SK-N-SH treated with all-trans-retinoic acid at 6 μM for 48 hours (cell line): ENCODE results near the gene SDR42E1.

Experiments
- ATAC-seq: fragments of 200-7000 bp; cut with Tn5 transposase; 3 replicates; pipeline ENCODE4 v1.9.1; 2020; ENCODE audit warnings: mild to moderate bottlenecking, moderate library complexity
- BACH2 ChIP-seq: fragments of 250-450 bp; sonication (Bioruptor Pico); IDR thresholded peaks from 2 replicates; pipeline ENCODE4 v1.9.0; 2021; ENCODE audit warnings: mild to moderate bottlenecking, borderline replicate concordance
- CREB5 ChIP-seq: fragments of 250-450 bp; sonication (Bioruptor Pico); IDR thresholded peaks from 2 replicates; pipeline ENCODE4 v1.5.1; 2020; ENCODE audit warnings: low read depth, mild to moderate bottlenecking, moderate library complexity
- ESRRG ChIP-seq: fragments of 250-450 bp; sonication (Bioruptor Pico); IDR thresholded peaks from 2 replicates; pipeline ENCODE4 v1.6.1; 2021; ENCODE audit warnings: mild to moderate bottlenecking
- GLIS3 ChIP-seq: fragments of 250-450 bp; sonication (Bioruptor Pico); IDR thresholded peaks from 2 replicates; pipeline ENCODE4 v1.5.0; 2020; ENCODE audit warnings: mild to moderate bottlenecking, moderate library complexity
- ISL1 ChIP-seq: fragments of 250-450 bp; sonication (Bioruptor Pico); IDR thresholded peaks from 2 replicates; pipeline ENCODE4 v2.1.2; 2022; ENCODE audit warnings: mild to moderate bottlenecking, moderate library complexity
- OSR1 ChIP-seq: fragments of 250-450 bp; sonication (Bioruptor Pico); IDR thresholded peaks from 2 replicates; pipeline ENCODE4 v1.8.0; 2022; ENCODE audit warnings: moderate library complexity, mild to moderate bottlenecking, inconsistent platforms
- POU6F1 ChIP-seq: fragments of 250-450 bp; sonication (Bioruptor Pico); IDR thresholded peaks from 2 replicates; pipeline ENCODE4 v1.8.0; 2021; ENCODE audit warnings: low read depth, mild to moderate bottlenecking, moderate library complexity, borderline replicate concordance
- PPARA ChIP-seq: fragments of 250-450 bp; sonication (Bioruptor Pico); IDR thresholded peaks from 2 replicates; pipeline ENCODE4 v1.5.0; 2020; ENCODE audit warnings: mild to moderate bottlenecking, borderline replicate concordance
- RARB ChIP-seq: fragments of 250-450 bp; sonication (Bioruptor Pico); IDR thresholded peaks from 2 replicates; pipeline ENCODE4 v1.8.0; 2021; ENCODE audit warnings: mild to moderate bottlenecking, moderate library complexity
- SNAI2 ChIP-seq: fragments of 250-450 bp; sonication (Bioruptor Pico); IDR thresholded peaks from 2 replicates; pipeline ENCODE4 v1.5.0; 2020; ENCODE audit warnings: mild to moderate bottlenecking, moderate library complexity
- TCF4 ChIP-seq: fragments of 250-450 bp; sonication (Bioruptor Pico); IDR thresholded peaks from 2 replicates; pipeline ENCODE4 v1.8.0; 2021; ENCODE audit warnings: mild to moderate bottlenecking, moderate library complexity, borderline replicate concordance
- TOX ChIP-seq: fragments of 250-450 bp; sonication (Bioruptor Pico); IDR thresholded peaks from 2 replicates; pipeline ENCODE4 v1.8.0; 2021; ENCODE audit warnings: mild to moderate bottlenecking, moderate library complexity, borderline replicate concordance
- ZC3H10 ChIP-seq: fragments of 250-450 bp; sonication (Bioruptor Pico); IDR thresholded peaks from 2 replicates; pipeline ENCODE4 v1.5.1; 2021; ENCODE audit warnings: mild to moderate bottlenecking, moderate library complexity
- ZFP3 ChIP-seq: fragments of 250-450 bp; sonication (Bioruptor Pico); IDR thresholded peaks from 2 replicates; pipeline ENCODE4 v1.5.0; 2020; ENCODE audit warnings: mild to moderate bottlenecking, moderate library complexity
- ZNF565 ChIP-seq: fragments of 450-650 bp; formaldehyde crosslinking; conservative IDR thresholded peaks from 2 replicates; pipeline ENCODE4 v1.5.0; 2020; ENCODE audit warnings: low read depth, mild to moderate bottlenecking, moderate library complexity
- ZNF70 ChIP-seq: fragments of 450-650 bp; formaldehyde crosslinking; IDR thresholded peaks from 2 replicates; pipeline ENCODE4 v1.5.0; 2020; ENCODE audit warnings: mild to moderate bottlenecking, moderate library complexity
- ZNF8 ChIP-seq: fragments of 450-650 bp; formaldehyde crosslinking; IDR thresholded peaks from 2 replicates; pipeline ENCODE4 v1.5.0; 2020; ENCODE audit warnings: mild to moderate bottlenecking, moderate library complexity
- TF ChIP-seq, protein P1 (sequence below): fragments of 250-450 bp; sonication (Bioruptor Pico); IDR thresholded peaks from 2 replicates; pipeline ENCODE4 v1.5.0; 2020; ENCODE audit warnings: mild to moderate bottlenecking, moderate library complexity
- TF ChIP-seq, protein P2 (sequence below): fragments of 250-450 bp; sonication (Bioruptor Pico); IDR thresholded peaks from 2 replicates; pipeline ENCODE4 v1.5.1; 2021; ENCODE audit warnings: mild to moderate bottlenecking, moderate library complexity
- TF ChIP-seq, protein P3 (sequence below): fragments of 250-450 bp; sonication (Bioruptor Pico); IDR thresholded peaks from 2 replicates; pipeline ENCODE4 v1.8.0; 2020; ENCODE audit warnings: mild to moderate bottlenecking, moderate library complexity, borderline replicate concordance

The SDR42E1 gene

GRCh38 chr16:82049484-82049883, 38.2 kb upstream of the SDR42E1 start:
- ATAC-seq: no peak
- TF ChIP-seq ESRRG (no peak), ISL1 (CRISPR knock-in tag) (no peak), POU6F1 (CRISPR knock-in tag) (no peak), CREB5 (CRISPR knock-in tag) (no peak), TOX (CRISPR knock-in tag) (no peak), GLIS3 (CRISPR knock-in tag) (no peak), PPARA (CRISPR knock-in tag) (no peak), SNAI2 (no peak)

DNA sequence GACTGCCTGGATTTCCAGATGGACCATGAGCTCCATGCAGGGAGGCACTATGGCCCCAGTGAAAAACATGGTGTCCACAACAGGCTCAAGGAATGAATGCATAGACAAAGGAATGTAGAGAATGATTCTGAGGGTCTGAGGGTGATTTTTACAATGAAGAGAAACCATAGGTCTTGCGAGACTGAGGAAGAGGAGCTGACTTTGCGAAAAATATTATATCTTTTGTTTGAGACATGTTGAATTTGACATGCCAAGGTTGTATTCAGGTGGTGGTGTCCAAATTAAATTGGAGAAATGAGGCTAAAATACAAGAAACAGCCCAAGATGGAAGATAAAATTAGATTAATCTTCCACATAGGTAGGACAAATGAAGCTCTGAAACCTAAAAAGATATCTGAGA, 36.5 kb upstream of the SDR42E1 start:
- ATAC-seq: no peak
- no peak for TF ChIP-seq ZNF8 (CRISPR knock-in tag)
- TF ChIP-seq, protein P1, sequence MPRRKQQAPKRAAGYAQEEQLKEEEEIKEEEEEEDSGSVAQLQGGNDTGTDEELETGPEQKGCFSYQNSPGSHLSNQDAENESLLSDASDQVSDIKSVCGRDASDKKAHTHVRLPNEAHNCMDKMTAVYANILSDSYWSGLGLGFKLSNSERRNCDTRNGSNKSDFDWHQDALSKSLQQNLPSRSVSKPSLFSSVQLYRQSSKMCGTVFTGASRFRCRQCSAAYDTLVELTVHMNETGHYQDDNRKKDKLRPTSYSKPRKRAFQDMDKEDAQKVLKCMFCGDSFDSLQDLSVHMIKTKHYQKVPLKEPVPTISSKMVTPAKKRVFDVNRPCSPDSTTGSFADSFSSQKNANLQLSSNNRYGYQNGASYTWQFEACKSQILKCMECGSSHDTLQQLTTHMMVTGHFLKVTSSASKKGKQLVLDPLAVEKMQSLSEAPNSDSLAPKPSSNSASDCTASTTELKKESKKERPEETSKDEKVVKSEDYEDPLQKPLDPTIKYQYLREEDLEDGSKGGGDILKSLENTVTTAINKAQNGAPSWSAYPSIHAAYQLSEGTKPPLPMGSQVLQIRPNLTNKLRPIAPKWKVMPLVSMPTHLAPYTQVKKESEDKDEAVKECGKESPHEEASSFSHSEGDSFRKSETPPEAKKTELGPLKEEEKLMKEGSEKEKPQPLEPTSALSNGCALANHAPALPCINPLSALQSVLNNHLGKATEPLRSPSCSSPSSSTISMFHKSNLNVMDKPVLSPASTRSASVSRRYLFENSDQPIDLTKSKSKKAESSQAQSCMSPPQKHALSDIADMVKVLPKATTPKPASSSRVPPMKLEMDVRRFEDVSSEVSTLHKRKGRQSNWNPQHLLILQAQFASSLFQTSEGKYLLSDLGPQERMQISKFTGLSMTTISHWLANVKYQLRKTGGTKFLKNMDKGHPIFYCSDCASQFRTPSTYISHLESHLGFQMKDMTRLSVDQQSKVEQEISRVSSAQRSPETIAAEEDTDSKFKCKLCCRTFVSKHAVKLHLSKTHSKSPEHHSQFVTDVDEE (CRISPR knock-in tag): no peak

- no peak for ATAC-seq
- TF ChIP-seq ZNF70 (CRISPR knock-in tag): no peak
Measured at GRCh38 chr16:82047374-82047773, 36.1 kb upstream of the SDR42E1 start.

- no peak for ATAC-seq
- TF ChIP-seq TCF4 (CRISPR knock-in tag) (no peak), RARB (no peak), OSR1 (no peak), CREB5 (CRISPR knock-in tag) (no peak), ZFP3 (CRISPR knock-in tag) (no peak), ISL1 (CRISPR knock-in tag) (no peak), BACH2 (CRISPR knock-in tag) (no peak), ZNF565 (CRISPR knock-in tag) (no peak), ZC3H10 (no peak), POU6F1 (CRISPR knock-in tag) (no peak)
- TF ChIP-seq, protein P2, sequence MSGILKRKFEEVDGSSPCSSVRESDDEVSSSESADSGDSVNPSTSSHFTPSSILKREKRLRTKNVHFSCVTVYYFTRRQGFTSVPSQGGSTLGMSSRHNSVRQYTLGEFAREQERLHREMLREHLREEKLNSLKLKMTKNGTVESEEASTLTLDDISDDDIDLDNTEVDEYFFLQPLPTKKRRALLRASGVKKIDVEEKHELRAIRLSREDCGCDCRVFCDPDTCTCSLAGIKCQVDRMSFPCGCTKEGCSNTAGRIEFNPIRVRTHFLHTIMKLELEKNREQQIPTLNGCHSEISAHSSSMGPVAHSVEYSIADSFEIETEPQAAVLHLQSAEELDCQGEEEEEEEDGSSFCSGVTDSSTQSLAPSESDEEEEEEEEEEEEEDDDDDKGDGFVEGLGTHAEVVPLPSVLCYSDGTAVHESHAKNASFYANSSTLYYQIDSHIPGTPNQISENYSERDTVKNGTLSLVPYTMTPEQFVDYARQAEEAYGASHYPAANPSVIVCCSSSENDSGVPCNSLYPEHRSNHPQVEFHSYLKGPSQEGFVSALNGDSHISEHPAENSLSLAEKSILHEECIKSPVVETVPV (CRISPR knock-in tag): no peak
- TF ChIP-seq, protein P1 (CRISPR knock-in tag): no peak
- TF ChIP-seq, protein P3, sequence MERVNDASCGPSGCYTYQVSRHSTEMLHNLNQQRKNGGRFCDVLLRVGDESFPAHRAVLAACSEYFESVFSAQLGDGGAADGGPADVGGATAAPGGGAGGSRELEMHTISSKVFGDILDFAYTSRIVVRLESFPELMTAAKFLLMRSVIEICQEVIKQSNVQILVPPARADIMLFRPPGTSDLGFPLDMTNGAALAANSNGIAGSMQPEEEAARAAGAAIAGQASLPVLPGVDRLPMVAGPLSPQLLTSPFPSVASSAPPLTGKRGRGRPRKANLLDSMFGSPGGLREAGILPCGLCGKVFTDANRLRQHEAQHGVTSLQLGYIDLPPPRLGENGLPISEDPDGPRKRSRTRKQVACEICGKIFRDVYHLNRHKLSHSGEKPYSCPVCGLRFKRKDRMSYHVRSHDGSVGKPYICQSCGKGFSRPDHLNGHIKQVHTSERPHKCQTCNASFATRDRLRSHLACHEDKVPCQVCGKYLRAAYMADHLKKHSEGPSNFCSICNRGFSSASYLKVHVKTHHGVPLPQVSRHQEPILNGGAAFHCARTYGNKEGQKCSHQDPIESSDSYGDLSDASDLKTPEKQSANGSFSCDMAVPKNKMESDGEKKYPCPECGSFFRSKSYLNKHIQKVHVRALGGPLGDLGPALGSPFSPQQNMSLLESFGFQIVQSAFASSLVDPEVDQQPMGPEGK: no peak
Measured at GRCh38 chr16:82046941-82047340, 35.7 kb upstream of the SDR42E1 start.
